Adipocyte (in vitro differentiated cells): ENCODE data around the gene PLPP1.

ENCODE experiments used
- DNase-seq: peaks from one replicate; pipeline ENCODE4 v3.0.0-alpha.2; 2015; ENCODE audit warnings: low read depth
- H3K27me3 ChIP-seq: replicated peaks from 2 replicates; pipeline ENCODE4 v1.7.0; 2013; ENCODE audit warnings: mild to moderate bottlenecking, low read length, moderate library complexity; ENCODE audit not compliant: control insufficient read depth, insufficient read depth
- H3K36me3 ChIP-seq: 2 replicates; pipeline ENCODE4 v1.7.0; 2013; ENCODE audit warnings: low read length, mild to moderate bottlenecking, moderate library complexity; ENCODE audit not compliant: control insufficient read depth, insufficient read depth, severe bottlenecking
- H3K4me1 ChIP-seq: 2 replicates; pipeline ENCODE4 v1.7.0; 2013; ENCODE audit warnings: mild to moderate bottlenecking, low read length, moderate library complexity; ENCODE audit not compliant: control insufficient read depth, insufficient read depth
- H3K4me3 ChIP-seq: 2 replicates; pipeline ENCODE4 v1.7.0; 2013; ENCODE audit warnings: mild to moderate bottlenecking, low read length, moderate library complexity
- H3K9ac ChIP-seq: 2 replicates; pipeline ENCODE4 v1.7.0; 2013; ENCODE audit warnings: mild to moderate bottlenecking, low read length, moderate library complexity
- H3K9me3 ChIP-seq: 2 replicates; pipeline ENCODE4 v1.7.0; 2013; ENCODE audit warnings: mild to moderate bottlenecking, low read length, moderate library complexity; ENCODE audit not compliant: control insufficient read depth

The PLPP1 gene

DNA sequence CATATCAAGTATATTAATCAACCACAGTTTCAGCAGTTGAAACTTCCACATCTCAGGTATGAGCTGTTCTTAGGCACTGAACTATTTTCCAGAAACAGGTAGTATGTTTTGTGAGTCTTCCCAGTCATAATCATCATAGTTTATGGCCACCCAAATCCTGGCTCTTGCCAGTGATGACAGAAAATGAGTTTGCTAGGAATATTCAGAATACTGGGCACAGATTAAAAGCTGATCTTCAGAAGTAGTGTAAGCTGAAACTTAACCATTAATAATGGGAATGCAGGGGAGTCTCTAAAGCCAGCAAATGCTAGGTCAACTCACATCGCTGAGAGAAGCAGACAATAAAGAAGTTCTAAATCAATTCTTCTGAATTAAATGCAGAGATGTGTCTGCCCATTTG lies 64.5 kb downstream of the PLPP1 start:
- Histone ChIP-seq H3K9ac (no peak overlapping the region), H3K36me3 (peaks cover 44% of the 10 kb centered on the region), H3K4me3 (no peak overlapping the region), H3K9me3 (no peaks in the 10 kb centered on the region), H3K27me3 (no peaks in the 10 kb centered on the region), H3K4me1 (no peaks in the 10 kb centered on the region)
- no peak for DNase-seq

DNA sequence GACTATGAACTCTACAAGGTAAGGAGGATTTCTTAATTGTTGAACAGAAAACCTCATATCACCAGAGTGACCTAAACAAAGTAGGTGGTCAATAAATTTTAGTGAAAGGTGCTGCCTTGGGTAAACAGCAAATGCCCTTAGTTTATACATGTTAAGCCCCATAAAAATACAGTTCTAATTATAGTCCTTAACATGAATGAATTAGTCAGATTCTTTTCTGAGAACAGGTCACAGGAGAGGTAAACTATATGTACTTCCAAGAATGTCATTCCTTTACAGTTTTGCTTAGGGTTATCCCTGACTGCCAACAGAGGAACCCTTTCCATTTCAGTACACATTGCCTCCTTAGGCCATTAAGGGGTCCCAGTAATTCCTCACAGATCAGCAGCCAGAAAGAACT lies 64.9 kb downstream of the PLPP1 start:
- Histone ChIP-seq H3K36me3 (peaks cover 44% of the 10 kb centered on the region), H3K9me3 (no peaks in the 10 kb centered on the region), H3K4me1 (no peaks in the 10 kb centered on the region), H3K4me3 (no peak overlapping the region), H3K27me3 (no peaks in the 10 kb centered on the region), H3K9ac (no peak overlapping the region)
- DNase-seq: no peak

- H3K9me3 ChIP-seq: no peaks in the 10 kb centered on the region
Observed at GRCh38 chr5:55467862-55468551, 66.8 kb downstream of the PLPP1 start.

DNA sequence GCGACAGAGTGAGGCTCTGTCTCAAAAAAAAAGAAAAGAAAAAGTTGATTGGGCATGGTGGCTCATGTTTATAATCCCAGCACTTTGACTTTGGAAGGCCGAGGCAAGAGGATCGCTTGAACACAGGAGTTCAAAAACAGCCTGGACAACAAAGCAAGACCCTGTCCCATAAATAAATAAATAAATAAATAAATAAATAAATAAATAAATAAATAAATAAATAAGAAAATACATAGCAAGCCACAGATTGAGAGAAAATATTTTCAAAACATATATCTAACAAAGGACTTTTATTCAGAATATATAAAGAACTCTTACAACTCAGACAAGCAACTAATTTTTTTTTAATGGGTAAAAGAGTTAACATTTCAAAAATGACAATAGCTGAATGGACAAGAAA lies 71.2 kb downstream of the PLPP1 start:
- Histone ChIP-seq H3K4me1 (no peaks in the 10 kb centered on the region), H3K36me3 (peaks cover 43% of the 10 kb centered on the region), H3K9ac (no peak overlapping the region), H3K4me3 (no peak overlapping the region), H3K9me3 (no peaks in the 10 kb centered on the region), H3K27me3 (no peaks in the 10 kb centered on the region)
- DNase-seq: no peak

More at GRCh38 chr5:55467862-55468551, 66.8 kb downstream of the PLPP1 start:
- no peak overlapping the region for H3K4me3 ChIP-seq
- no peaks in the 10 kb centered on the region for H3K4me1 ChIP-seq
- no peak overlapping the region for H3K9ac ChIP-seq
- H3K27me3 ChIP-seq: no peaks in the 10 kb centered on the region
- DNase-seq: no peak
- peaks cover 43% of the 10 kb centered on the region for H3K36me3 ChIP-seq

DNA sequence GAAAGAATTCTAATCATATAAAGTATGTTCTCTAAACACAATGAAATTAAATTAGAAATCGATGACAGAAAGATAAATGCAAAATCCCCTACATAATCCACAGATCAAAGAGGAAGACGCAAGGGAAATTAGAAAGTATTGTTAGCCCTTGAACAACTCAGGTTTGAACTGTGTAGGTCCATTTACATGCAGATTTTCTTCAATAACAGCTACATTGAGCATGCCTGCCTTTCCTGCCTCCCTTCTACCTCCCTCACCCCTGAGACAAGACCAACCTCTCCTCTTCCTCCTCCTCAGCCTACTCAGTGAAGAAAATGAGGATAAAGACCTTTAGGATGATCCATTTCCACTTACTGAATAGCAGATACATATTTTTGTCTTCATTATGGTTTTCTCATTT lies 75.2 kb downstream of the PLPP1 start:
- no peaks in the 10 kb centered on the region for H3K9me3 ChIP-seq
- no peak overlapping the region for H3K9ac ChIP-seq
- no peaks in the 10 kb centered on the region for H3K27me3 ChIP-seq
- H3K4me1 ChIP-seq: peaks cover 10% of the 10 kb centered on the region
- peaks cover 16% of the 10 kb centered on the region for H3K36me3 ChIP-seq
- no peak overlapping the region for H3K4me3 ChIP-seq
- DNase-seq: no peak

DNA sequence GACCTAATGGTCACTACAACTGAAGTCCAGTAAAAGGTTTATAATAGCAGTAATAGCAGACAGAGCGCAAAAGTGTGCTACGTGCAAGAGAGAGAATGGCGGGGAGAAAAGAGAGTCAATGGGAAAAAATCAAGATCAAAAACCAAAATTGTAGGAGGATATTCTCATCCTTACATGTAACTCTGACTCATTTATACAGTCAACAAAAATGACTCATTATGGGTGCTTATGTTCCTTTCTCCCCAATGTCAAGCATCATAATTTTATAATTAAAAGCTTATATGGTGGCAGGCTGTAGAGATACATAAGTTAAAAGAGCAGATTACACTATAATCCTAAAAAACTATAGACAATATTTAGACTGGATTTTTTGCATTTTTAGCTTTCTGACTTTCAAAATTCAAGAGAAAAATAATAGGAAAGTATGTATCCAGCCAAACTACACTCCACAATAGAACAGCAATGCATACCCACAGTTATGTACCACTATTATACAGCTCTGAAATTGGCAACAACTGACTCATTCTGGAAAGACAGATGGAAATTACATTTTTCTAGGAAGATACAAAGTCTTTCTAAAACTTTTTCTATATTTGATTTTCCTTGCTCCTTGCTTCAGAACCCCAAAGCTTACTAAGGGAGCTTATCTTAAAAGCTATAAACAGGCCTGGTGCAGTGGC lies 78.4 kb downstream of the PLPP1 start:
- Histone ChIP-seq H3K36me3 (peaks cover 10% of the 10 kb centered on the region), H3K4me3 (no peak overlapping the region)

GRCh38 chr5:55454282-55454681 lies 80.5 kb downstream of the PLPP1 start:
- Histone ChIP-seq H3K9ac (no peak overlapping the region), H3K27me3 (no peaks in the 10 kb centered on the region), H3K4me3 (no peak overlapping the region), H3K4me1 (peaks cover 25% of the 10 kb centered on the region), H3K9me3 (no peaks in the 10 kb centered on the region), H3K36me3 (peaks cover 15% of the 10 kb centered on the region)
- no peak for DNase-seq

More for the DNA sequence above, 78.4 kb downstream of the PLPP1 start:
- DNase-seq: peak; percentile 48
- Histone ChIP-seq H3K27me3 (no peaks in the 10 kb centered on the region), H3K9ac (no peak overlapping the region), H3K4me1 (peaks cover 14% of the 10 kb centered on the region), H3K9me3 (no peaks in the 10 kb centered on the region)

DNA sequence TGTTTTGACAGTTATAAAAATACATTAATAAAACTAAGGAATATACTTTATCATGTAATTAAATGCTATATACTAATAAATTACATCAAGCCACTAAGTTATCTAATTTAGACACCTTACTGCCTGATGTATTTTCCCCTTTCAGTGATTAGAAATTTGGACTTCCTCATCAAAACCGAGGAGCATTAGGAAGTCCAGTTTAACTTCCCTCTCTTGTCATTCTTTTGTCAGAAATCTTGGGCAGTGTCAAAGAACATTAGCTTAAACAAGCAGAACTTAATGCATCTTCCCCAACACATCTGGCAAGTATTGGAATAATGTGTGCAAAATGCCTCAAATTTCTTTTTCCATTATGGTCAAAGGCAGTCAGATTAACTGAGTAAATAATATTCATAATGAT lies 81.6 kb downstream of the PLPP1 start:
- Histone ChIP-seq H3K36me3 (peaks cover 13% of the 10 kb centered on the region), H3K27me3 (no peaks in the 10 kb centered on the region), H3K9ac (no peak overlapping the region), H3K4me1 (peaks cover 25% of the 10 kb centered on the region), H3K9me3 (no peaks in the 10 kb centered on the region), H3K4me3 (no peak overlapping the region)
- DNase-seq: no peak

GRCh38 chr5:55451976-55452375 lies 82.8 kb downstream of the PLPP1 start:
- peaks cover 18% of the 10 kb centered on the region for H3K36me3 ChIP-seq
- peaks cover 25% of the 10 kb centered on the region for H3K4me1 ChIP-seq
- no peaks in the 10 kb centered on the region for H3K9me3 ChIP-seq
- H3K27me3 ChIP-seq: no peaks in the 10 kb centered on the region
- no peak overlapping the region for H3K9ac ChIP-seq
- DNase-seq: no peak
- no peak overlapping the region for H3K4me3 ChIP-seq

DNA sequence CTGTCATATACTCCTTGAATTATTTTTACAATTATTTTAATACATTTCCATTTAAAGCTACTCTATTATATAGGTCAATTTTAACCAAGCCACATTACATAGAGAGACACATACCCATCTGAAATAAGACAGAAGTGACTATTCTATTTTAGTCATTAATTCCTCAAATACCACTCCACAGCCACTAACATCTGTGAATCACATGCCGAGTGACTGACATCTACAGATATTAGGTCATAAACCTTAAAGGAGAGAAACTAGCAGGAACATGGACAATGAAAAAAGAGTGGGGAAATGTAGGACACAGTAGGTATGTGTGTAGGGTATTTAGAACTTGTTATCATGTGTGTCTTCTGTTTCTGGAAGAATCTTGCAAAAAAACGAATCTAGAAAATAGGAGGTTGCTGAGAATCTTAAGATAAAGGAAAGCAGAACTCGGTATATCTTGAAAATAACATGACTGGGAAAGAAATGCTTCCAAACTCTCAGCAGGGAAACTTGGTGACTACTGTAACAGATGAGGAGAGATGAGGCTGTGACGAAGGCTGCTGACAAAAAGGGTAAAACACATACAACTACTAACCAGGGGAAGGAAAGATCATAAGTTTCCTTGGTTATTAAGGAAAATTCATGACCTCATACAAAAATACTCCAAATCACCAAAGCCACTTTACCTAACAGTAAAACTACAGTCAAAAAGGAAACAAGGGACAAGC lies 84.6 kb downstream of the PLPP1 start:
- peak; percentile 24 for DNase-seq
- H3K9ac ChIP-seq: no peak overlapping the region
- H3K9me3 ChIP-seq: no peaks in the 10 kb centered on the region
- H3K36me3 ChIP-seq: peaks cover 20% of the 10 kb centered on the region
- H3K4me1 ChIP-seq: peaks cover 15% of the 10 kb centered on the region
- no peak overlapping the region for H3K4me3 ChIP-seq
- no peaks in the 10 kb centered on the region for H3K27me3 ChIP-seq

DNA sequence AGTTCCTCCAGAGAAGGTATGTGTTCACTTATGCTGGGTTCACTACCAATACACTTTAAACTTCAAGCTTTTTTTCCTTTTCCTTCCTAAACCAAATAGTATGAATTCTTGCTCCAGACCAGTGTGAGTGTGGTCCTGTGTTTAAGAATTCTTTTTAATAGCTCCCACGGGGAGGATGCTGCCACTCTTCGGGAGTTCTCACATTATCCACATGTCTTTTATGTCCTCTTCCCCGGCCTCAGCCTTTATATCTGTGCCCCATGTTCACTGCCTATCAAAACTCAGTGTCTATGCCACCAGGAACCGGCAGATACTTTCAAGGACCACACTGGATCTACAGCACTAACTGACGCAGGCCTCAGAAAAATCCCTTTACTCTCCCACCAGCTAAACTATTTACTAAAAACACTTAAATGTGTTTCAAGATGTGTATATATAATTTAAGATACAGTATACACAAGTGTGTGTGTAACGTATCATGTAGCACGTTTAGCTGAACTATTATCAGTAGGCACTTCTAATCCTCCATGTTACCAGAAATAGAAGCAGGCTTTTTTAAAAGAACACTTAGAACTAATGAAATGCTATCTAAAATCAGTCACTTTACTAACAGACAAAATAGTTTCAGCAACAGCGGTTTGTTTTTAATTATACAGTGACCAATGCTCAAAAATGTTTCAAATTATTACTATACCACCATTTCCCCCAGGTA lies 88.0 kb downstream of the PLPP1 start:
- peaks cover 17% of the 10 kb centered on the region for H3K36me3 ChIP-seq
- no peak overlapping the region for H3K4me3 ChIP-seq

More for the DNA sequence above, 88.0 kb downstream of the PLPP1 start:
- no peaks in the 10 kb centered on the region for H3K9me3 ChIP-seq
- no peak overlapping the region for H3K9ac ChIP-seq
- peaks cover 11% of the 10 kb centered on the region for H3K4me1 ChIP-seq
- H3K27me3 ChIP-seq: no peaks in the 10 kb centered on the region
- no peak for DNase-seq
